ENCODE data around the gene PTCRA. TPM values are rescaled to one million over a fixed set of nuclear protein-coding genes. Genes with fewer than 3 reads are reported as not detected.
"Not testable (repeated sequence)": the region's sequence is repeated elsewhere in the genome, so short reads cannot be mapped to it uniquely, and the experiment has no call there.

The PTCRA gene, protein sequence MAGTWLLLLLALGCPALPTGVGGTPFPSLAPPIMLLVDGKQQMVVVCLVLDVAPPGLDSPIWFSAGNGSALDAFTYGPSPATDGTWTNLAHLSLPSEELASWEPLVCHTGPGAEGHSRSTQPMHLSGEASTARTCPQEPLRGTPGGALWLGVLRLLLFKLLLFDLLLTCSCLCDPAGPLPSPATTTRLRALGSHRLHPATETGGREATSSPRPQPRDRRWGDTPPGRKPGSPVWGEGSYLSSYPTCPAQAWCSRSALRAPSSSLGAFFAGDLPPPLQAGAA
- not detected for polyA plus RNA-seq (2012; ENCODE audit: missing spikeins)

DNA sequence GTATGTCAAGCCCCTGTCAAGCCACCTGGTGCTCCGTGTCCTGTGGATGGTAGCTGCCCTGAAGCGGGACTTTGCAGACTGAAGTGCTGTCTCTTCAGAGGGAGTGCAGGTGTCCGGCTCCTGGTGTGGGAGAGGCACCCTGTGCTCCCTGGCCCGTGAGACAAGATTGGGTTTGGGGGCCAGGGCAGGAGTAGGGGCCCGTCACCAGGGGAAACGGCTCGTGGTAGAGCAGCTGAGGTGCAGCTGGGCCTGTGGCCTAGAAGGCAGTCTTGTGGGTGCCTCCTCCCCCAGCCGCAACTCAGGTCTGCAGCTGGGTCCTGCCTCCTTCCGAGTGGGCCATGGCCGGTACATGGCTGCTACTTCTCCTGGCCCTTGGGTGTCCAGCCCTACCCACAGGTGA is at the start of gene PTCRA:
Gene PTCRA, plus strand, starts transcription at position 322 of the 400 bp plus-strand sequence. Its CDS starts 17 bp downstream, at position 339.
- DNase-seq (ENCODE audit: insufficient read length) (no peak), FAIRE-seq (no peak)
- TF ChIP-seq TAF1 (IDR thresholded peaks at IDR 0.05; ENCODE audit: borderline replicate concordance, low read depth, low read length) (no peak), POLR2AphosphoS5 (IDR thresholded peaks at IDR 0.05; ENCODE audit: low read depth, low read length) (no peak), POLR2A (IDR thresholded peaks at IDR 0.05; ENCODE audit: low read depth, low read length) (no peak)

DNA sequence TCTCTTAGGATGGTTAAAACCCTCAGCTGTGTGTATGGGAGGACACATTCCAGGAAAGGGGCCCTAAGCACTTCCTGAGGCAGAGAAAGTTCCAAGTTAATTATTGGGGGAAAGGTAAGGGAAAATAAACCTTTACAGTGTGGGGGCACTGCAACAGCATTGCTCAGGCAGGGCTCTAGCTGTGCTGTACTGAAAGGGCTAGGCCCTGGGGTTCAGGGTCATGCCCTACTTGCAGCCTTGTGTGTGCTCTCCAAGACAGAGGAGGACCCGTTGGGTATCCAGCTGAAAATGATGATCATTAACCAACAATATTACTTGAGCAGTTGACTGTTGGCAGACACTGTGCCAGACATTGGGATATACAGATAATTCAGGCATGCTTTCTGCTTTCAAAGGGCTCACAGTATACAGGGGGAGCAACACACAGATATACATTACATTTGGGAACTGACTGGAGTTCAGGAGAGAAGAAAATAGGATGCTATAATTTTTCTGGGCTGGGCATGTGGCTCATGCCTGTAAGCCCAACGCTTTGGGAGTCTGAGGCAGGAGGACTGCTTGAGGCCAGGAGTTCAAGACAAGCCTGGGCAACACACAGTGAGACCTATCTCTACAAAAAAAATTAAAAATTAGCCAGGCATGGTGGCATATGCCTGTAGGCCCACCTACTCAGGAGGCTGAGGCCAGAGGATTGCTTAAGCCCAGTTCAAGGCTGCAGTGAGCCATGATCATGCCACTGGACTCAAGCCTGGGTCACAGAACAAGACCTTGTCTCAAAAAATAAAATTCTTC is 45.5 kb upstream of the PTCRA start:
- FAIRE-seq (no peak), DNase-seq (ENCODE audit: insufficient read length) (no peak)
- TF ChIP-seq POLR2A (IDR thresholded peaks at IDR 0.05; ENCODE audit: low read depth, low read length): no peak
- no peak for TF ChIP-seq POLR2AphosphoS5 (IDR thresholded peaks at IDR 0.05; ENCODE audit: low read depth, low read length)
- no peak for TF ChIP-seq TAF1 (IDR thresholded peaks at IDR 0.05; ENCODE audit: borderline replicate concordance, low read depth, low read length)

DNA sequence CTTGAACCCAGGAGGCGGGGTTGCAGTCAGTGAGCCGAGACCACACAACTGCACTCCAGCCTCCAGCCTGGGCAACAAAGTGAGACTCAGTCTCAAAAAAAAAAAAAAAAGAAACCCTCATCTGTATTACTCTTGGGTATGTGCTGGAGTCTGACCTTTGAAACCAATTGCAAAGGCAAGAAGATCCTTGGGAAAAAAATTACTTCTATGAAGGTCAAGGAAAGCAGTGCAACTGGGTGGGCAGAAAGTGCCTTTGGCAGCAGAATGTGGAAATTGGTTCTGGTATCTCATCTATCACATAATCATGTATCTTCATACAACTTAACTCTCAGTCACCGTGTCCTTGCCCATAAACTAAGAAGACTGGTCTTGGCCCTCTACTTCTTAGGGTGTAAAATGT is 44.1 kb upstream of the PTCRA start:
- no peak for TF ChIP-seq POLR2AphosphoS5 (IDR thresholded peaks at IDR 0.05; ENCODE audit: low read depth, low read length)
- TF ChIP-seq TAF1 (IDR thresholded peaks at IDR 0.05; ENCODE audit: borderline replicate concordance, low read depth, low read length): no peak
- TF ChIP-seq POLR2A (IDR thresholded peaks at IDR 0.05; ENCODE audit: low read depth, low read length): no peak
- DNase-seq (ENCODE audit: insufficient read length) (no peak), FAIRE-seq (no peak)

DNA sequence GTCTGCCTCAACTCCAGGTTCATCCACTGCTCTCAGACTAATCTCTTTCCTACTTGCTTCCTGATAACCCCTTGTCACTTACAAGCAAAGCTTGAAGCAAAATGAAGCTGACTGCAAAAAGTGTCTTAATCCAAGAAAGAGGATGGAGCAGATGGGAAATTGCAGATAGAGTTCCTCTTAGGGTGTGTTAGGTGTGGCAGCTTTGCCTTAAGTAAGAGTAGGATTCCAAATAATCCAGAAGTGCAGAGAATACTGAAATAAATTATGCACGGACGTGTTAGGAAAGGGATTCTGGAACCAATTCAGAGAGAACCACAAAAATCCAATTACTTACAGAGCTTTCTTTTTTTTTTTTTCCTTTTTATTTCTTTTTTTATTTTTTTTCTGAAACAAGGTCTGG is 42.5 kb upstream of the PTCRA start:
- no peak for FAIRE-seq
- TF ChIP-seq TAF1 (IDR thresholded peaks at IDR 0.05; ENCODE audit: borderline replicate concordance, low read depth, low read length) (no peak), POLR2AphosphoS5 (IDR thresholded peaks at IDR 0.05; ENCODE audit: low read depth, low read length) (no peak), POLR2A (IDR thresholded peaks at IDR 0.05; ENCODE audit: low read depth, low read length) (no peak)
- DNase-seq (ENCODE audit: insufficient read length): no peak

DNA sequence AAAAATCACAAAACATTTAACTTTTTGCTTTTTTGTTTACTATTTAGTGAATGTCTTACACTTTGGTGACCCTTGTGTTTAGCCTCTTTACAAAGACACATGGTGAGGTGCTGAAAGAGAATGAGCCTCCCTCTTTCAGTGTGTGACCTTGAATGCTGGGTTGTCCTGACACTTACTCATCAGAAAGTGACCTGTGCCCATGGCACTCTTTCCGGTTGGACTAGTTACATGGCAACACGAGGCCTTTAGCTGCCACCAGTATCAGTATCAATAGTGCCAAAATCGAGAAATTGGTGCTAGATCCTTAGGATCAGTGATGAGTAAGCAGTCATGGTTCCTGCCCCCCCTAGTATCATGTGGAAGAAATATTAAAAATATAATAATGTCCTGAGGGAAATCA is 38.2 kb upstream of the PTCRA start:
- no peak for TF ChIP-seq POLR2A (IDR thresholded peaks at IDR 0.05; ENCODE audit: low read depth, low read length)
- TF ChIP-seq POLR2AphosphoS5 (IDR thresholded peaks at IDR 0.05; ENCODE audit: low read depth, low read length): no peak
- no peak for TF ChIP-seq TAF1 (IDR thresholded peaks at IDR 0.05; ENCODE audit: borderline replicate concordance, low read depth, low read length)
- FAIRE-seq (no peak), DNase-seq (ENCODE audit: insufficient read length) (no peak)

DNA sequence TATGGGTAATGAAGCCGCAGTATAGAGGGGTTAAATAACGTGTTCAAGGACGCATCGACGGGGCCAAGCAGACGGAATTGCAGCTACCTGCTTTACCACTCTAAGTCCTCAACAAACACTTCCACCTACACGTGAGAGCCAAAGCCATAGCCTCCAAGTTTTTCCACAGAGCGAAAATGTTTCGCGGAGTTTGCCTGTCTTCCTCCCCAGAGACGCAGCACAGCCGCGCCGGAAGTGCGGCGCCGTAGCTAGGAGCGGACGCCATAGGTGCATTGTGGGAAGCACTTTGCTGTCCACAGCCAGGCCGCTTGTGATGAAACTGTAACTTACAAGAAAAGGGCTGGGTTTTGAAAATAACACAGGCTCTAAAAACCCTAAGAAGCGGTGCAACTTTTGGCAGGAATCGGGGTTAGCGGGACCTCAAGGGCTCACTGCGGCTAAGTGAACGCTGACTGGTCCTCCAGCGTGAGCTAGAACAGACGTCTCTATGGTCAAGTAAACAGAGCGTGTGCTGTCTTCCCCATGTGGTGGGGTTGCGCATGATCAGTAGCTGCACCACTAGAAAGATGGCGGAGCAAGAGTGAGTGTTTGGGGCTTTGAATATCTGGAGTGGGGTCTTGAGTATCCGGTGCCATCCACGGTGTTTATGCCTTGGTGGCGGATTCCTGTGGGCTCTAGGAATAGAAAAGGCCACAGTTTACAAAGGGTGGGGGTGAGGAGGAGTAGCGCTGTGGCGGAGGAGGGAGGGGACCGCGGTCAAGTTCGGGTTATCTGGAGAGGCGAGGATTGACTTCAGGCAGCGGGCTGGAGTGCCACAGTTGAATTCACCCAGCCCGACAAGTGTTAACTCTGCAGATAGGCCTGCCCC is 36.2 kb upstream of the PTCRA start, which contains the start of gene RPL7L1:
Gene RPL7L1, plus strand, starts transcription at position 245 of the 868 bp plus-strand sequence. Its CDS starts 295 bp downstream, at position 540.
- FAIRE-seq (peak; percentile 95), DNase-seq (ENCODE audit: insufficient read length) (peak; percentile 67)
- peak; percentile 97 for TF ChIP-seq TAF1 (IDR thresholded peaks at IDR 0.05; ENCODE audit: borderline replicate concordance, low read depth, low read length)
- peak; percentile 98 for TF ChIP-seq POLR2AphosphoS5 (IDR thresholded peaks at IDR 0.05; ENCODE audit: low read depth, low read length)
- peak; percentile 98 for TF ChIP-seq POLR2A (IDR thresholded peaks at IDR 0.05; ENCODE audit: low read depth, low read length)

DNA sequence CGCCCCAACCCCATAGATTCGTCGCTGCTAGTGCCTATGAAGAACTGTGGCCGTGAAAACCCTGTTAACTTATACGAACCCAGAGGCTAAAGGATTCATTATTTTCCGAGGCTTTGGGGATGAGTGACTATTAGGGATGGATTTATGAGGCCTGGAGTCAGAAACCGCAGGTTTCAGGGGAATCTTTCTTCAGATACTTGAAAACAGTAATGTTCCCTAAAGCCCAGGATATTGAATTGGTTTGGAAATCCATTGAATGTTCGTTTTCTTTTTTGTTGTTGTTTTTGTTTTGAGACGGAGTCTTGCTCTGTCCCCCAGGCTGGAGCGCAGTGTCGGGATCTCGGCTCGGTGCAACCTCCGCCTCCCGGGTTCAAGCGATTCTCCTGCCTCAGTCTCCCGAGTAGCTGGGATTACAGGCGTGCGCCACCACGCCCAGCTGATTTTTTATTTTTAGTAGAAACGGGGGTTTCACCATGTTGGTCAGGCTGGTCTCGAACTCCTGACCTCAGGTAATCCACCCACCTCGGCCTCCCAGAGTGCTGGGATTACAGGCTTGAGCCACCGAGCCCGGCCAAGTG is 35.5 kb upstream of the PTCRA start:
- DNase-seq (ENCODE audit: insufficient read length): not testable (repeated sequence)

DNA sequence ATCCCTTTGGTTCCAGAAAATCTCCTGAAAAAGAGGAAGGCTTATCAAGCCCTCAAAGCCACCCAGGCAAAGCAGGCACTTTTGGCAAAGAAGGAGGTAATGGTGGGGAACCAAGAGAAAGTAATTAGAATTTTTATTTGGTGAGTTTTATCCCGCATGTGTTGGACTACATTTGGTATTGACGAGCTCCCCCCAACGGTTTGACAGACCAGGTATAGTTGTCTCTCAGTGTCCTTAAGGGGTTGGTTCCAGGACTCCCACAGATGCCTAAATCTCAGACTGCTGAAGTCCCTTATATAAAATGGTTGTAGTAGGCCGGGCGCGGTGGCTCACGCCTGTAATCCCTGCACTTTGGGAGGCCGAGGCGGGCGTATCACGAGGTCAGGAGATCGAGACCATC is 35.0 kb upstream of the PTCRA start:
- FAIRE-seq; DNase-seq (ENCODE audit: insufficient read length): not testable (repeated sequence)

More for the DNA sequence above, 35.5 kb upstream of the PTCRA start:
- FAIRE-seq: not testable (repeated sequence)

DNA sequence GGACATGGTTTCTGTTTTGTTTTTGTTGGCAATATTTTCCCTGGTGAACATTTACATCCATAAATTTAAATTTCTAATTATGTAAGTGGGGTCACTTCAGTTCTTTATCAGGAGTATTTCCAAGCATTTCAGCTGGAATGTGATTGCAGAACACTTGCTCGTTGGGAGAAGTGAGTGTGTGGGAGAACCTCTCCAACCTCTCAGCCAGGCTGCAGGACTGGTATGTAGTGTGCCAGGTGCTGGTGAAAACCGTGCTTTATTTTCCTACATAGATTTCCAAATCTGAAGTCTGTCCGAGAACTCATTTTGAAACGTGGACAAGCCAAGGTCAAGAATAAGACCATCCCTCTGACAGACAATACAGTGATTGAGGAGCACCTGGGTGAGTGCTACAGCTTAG is 30.2 kb upstream of the PTCRA start:
- FAIRE-seq: no peak
- TF ChIP-seq POLR2AphosphoS5 (IDR thresholded peaks at IDR 0.05; ENCODE audit: low read depth, low read length) (no peak), POLR2A (IDR thresholded peaks at IDR 0.05; ENCODE audit: low read depth, low read length) (no peak), TAF1 (IDR thresholded peaks at IDR 0.05; ENCODE audit: borderline replicate concordance, low read depth, low read length) (no peak)
- DNase-seq (ENCODE audit: insufficient read length): no peak

DNA sequence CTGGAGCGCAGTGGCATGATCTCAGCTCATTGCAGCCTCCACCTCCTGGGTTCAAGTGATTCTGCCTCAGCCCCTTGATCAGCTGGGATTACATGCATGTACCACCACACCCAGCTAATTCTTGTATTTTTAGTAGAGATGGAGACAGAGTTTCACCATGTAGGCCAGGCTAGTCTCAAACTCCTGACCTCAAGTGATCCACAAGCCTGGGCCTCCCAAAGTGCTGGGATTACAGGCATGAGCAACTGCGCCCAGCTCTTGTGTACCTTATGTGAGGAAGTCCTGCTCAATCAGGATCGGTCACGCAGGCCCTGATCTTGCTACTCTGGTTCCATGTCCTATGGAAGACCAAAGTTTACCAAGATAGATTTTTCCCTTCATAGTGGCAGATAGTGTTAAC is 27.7 kb upstream of the PTCRA start:
- not testable (repeated sequence) for FAIRE-seq; DNase-seq (ENCODE audit: insufficient read length)

DNA sequence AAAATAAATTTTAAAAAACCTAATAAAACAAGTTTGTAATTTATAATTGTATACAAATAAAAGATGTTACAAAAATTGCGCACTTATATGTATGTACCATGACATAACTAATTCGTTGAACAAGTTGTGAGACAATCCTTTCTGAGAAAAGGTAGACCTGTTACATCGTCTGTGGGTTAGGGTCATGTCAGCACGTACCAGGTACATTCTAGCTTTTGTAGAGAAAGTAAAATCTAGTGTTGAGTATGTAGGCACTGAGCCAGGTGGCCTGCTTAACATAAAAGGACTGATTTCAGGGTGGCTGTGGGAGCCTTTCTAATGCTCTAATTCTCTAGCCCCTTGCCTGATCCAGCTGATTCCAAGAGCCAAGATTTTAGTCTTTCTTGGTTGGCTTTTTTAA is 26.0 kb upstream of the PTCRA start:
- FAIRE-seq: no peak
- DNase-seq (ENCODE audit: insufficient read length): no peak
- TF ChIP-seq TAF1 (IDR thresholded peaks at IDR 0.05; ENCODE audit: borderline replicate concordance, low read depth, low read length): no peak
- no peak for TF ChIP-seq POLR2A (IDR thresholded peaks at IDR 0.05; ENCODE audit: low read depth, low read length)
- TF ChIP-seq POLR2AphosphoS5 (IDR thresholded peaks at IDR 0.05; ENCODE audit: low read depth, low read length): no peak; the same call in 1 of the 2 replicates
